ENCODE data around the gene TOR4A.

DNA sequence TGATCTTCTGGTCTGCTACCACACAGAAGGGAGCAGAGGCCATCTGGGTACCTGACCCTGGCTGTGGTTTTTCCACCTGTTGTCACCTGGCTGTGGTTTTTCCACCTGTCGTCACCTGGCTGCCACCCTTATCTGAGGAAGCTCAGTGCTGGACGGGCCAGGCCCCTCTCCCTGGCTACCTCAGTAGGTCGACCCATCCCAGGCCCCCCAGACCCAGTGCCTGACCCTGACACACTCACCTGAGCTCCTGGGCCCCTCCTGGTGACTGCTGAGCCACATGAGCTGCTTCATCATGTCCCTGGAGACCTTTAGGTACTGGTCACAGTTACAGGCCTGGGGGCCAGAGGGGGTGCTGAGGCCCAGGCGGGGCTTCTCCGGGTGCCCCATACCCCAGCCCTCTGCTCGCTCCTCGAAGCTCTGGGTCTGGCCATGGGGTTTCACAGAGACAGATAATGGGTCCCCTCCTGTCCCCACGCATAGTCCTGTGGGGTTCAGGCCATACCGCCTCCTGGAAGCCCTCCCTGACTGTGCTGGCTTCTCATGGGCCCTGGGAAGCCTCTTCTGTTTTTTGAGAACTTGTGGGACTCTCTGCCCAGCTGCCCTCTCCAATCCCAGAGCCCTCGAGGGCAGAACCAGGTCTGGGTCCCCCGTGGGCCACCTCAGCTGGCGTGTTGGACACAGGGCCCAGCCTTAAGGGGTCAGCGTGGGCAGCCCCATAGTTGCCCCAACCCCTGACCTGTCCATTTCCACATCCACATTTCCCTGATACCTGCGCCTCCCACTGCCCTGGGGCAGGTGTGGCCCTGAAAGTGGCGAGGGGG is 32.1 kb downstream of the TOR4A start:
- TF ChIP-seq ZFP3 (CRISPR knock-in tag; IDR thresholded peaks at IDR 0.05) (no peak), CSRNP3 (CRISPR knock-in tag; IDR thresholded peaks at IDR 0.05) (no peak), ZFP30 (CRISPR knock-in tag; IDR thresholded peaks at IDR 0.05) (no peak), BACH2 (CRISPR knock-in tag; IDR thresholded peaks at IDR 0.05; ENCODE audit: borderline replicate concordance) (no peak), CSDC2 (CRISPR knock-in tag; IDR thresholded peaks at IDR 0.05) (no peak), OSR1 (CRISPR knock-in tag; IDR thresholded peaks at IDR 0.05) (no peak), ARNTL (CRISPR knock-in tag; IDR thresholded peaks at IDR 0.05; ENCODE audit: borderline replicate concordance, low read depth) (no peak), GLIS3 (CRISPR knock-in tag; IDR thresholded peaks at IDR 0.05) (no peak), ISL1 (CRISPR knock-in tag; IDR thresholded peaks at IDR 0.05) (no peak), TCF4 (CRISPR knock-in tag; IDR thresholded peaks at IDR 0.05; ENCODE audit: borderline replicate concordance) (no peak), RARB (CRISPR knock-in tag; IDR thresholded peaks at IDR 0.05) (no peak), ESRRG (CRISPR knock-in tag; IDR thresholded peaks at IDR 0.05) (no peak), ZNF70 (CRISPR knock-in tag; IDR thresholded peaks at IDR 0.05) (no peak)
- TF ChIP-seq, protein P1, sequence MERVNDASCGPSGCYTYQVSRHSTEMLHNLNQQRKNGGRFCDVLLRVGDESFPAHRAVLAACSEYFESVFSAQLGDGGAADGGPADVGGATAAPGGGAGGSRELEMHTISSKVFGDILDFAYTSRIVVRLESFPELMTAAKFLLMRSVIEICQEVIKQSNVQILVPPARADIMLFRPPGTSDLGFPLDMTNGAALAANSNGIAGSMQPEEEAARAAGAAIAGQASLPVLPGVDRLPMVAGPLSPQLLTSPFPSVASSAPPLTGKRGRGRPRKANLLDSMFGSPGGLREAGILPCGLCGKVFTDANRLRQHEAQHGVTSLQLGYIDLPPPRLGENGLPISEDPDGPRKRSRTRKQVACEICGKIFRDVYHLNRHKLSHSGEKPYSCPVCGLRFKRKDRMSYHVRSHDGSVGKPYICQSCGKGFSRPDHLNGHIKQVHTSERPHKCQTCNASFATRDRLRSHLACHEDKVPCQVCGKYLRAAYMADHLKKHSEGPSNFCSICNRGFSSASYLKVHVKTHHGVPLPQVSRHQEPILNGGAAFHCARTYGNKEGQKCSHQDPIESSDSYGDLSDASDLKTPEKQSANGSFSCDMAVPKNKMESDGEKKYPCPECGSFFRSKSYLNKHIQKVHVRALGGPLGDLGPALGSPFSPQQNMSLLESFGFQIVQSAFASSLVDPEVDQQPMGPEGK (CRISPR knock-in tag; IDR thresholded peaks at IDR 0.05; ENCODE audit: borderline replicate concordance), result no peak
